WTC11 (cell line): ENCODE data around the gene AMBRA1. TPM values are rescaled to one million over a fixed set of nuclear protein-coding genes. Genes with fewer than 3 reads are reported as not detected.

ENCODE experiments used
- ATAC-seq: fragments of 200-7000 bp; cut with Tn5 transposase; 2 replicates; pipeline ENCODE4 v1.10.0; 2021; ENCODE audit warnings: mild to moderate bottlenecking, moderate library complexity
- CTCF ChIA-PET: fragments of 300-600 bp; sonication (Branson Sonifier 250); formaldehyde crosslinking; loops from one replicate; lab custom pipeline; 2021; ENCODE audit warnings: antibody characterized with exemption; lab: Charles Lee
- POLR2A ChIA-PET: fragments of 350-600 bp; sonication (Branson Sonifier 250); formaldehyde crosslinking; loops from one replicate; lab custom pipeline; 2021; ENCODE audit warnings: antibody characterized with exemption; lab: Charles Lee
- DNase-seq: peaks from one replicate; pipeline ENCODE4 v3.0.0; 2021; ENCODE audit warnings: low spot score
- H3K27ac Mint-ChIP-seq: 2 replicates; pipeline ENCODE4 v1.8.0; 2021; ENCODE audit warnings: mixed read lengths
- H3K27me3 Mint-ChIP-seq: 2 replicates; pipeline ENCODE4 v1.8.0; 2021; ENCODE audit warnings: low read depth, mild to moderate bottlenecking, moderate library complexity, mixed read lengths
- H3K36me3 Mint-ChIP-seq: 2 replicates; pipeline ENCODE4 v1.8.0; 2021; ENCODE audit warnings: mixed read lengths
- H3K4me1 Mint-ChIP-seq: 2 replicates; pipeline ENCODE4 v1.8.0; 2022; ENCODE audit warnings: mixed read lengths
- H3K4me3 Mint-ChIP-seq: 2 replicates; pipeline ENCODE4 v1.8.0; 2021; ENCODE audit warnings: mild to moderate bottlenecking, moderate library complexity, mixed read lengths
- H3K9me3 Mint-ChIP-seq: 2 replicates; pipeline ENCODE4 v1.8.0; 2021; ENCODE audit warnings: mixed read lengths
- ATF1 ChIP-seq: sonication (generic); formaldehyde crosslinking; IDR thresholded peaks from 2 replicates; pipeline ENCODE4 v1.8.1; 2023; ENCODE audit warnings: mild to moderate bottlenecking, moderate library complexity, missing genetic modification reagents
- ATF2 ChIP-seq: sonication (generic); formaldehyde crosslinking; IDR thresholded peaks from 2 replicates; pipeline ENCODE4 v1.8.1; 2022; ENCODE audit warnings: low read depth, missing genetic modification reagents, borderline replicate concordance
- CBFB ChIP-seq: sonication (generic); formaldehyde crosslinking; IDR thresholded peaks from 2 replicates; pipeline ENCODE4 v1.8.1; 2022; ENCODE audit warnings: mild to moderate bottlenecking, low read depth, missing genetic modification reagents
- CREB1 ChIP-seq: sonication (generic); formaldehyde crosslinking; IDR thresholded peaks from 2 replicates; pipeline ENCODE4 v1.8.0; 2023; ENCODE audit warnings: mild to moderate bottlenecking, missing genetic modification reagents
- CTCF ChIP-seq: fragments of 200-600 bp; IDR thresholded peaks from 2 replicates; pipeline ENCODE4 v1.8.0; 2022; ENCODE audit warnings: antibody characterized with exemption
- ELF4 ChIP-seq: sonication (generic); formaldehyde crosslinking; IDR thresholded peaks from 2 replicates; pipeline ENCODE4 v1.8.1; 2022; ENCODE audit warnings: low read depth, mild to moderate bottlenecking, moderate library complexity, missing genetic modification reagents
- GTF2I ChIP-seq: fragments of 250-450 bp; sonication (Bioruptor Pico); conservative IDR thresholded peaks from 2 replicates; pipeline ENCODE4 v1.4.0; 2021; ENCODE audit warnings: mild to moderate bottlenecking
- IRF1 ChIP-seq: sonication (generic); formaldehyde crosslinking; IDR thresholded peaks from 2 replicates; pipeline ENCODE4 v1.8.0; 2023; ENCODE audit warnings: missing genetic modification reagents
- IRF2 ChIP-seq: sonication (generic); formaldehyde crosslinking; IDR thresholded peaks from 2 replicates; pipeline ENCODE4 v1.8.0; 2022; ENCODE audit warnings: low read depth, missing genetic modification reagents, borderline replicate concordance
- JUN ChIP-seq: sonication (generic); formaldehyde crosslinking; IDR thresholded peaks from 2 replicates; pipeline ENCODE4 v1.8.0; 2023; ENCODE audit warnings: mild to moderate bottlenecking, missing genetic modification reagents
- MAX ChIP-seq: sonication (generic); formaldehyde crosslinking; IDR thresholded peaks from 2 replicates; pipeline ENCODE4 v1.8.0; 2022; ENCODE audit warnings: mild to moderate bottlenecking, missing genetic modification reagents
- NFYB ChIP-seq: sonication (generic); formaldehyde crosslinking; conservative IDR thresholded peaks from 2 replicates; pipeline ENCODE4 v1.8.0; 2022; ENCODE audit warnings: low read depth, missing genetic modification reagents
- NR3C1 ChIP-seq: sonication (generic); formaldehyde crosslinking; conservative IDR thresholded peaks from 2 replicates; pipeline ENCODE4 v1.8.1; 2023; ENCODE audit warnings: low read depth, mild to moderate bottlenecking, missing genetic modification reagents
- SMAD4 ChIP-seq: sonication (generic); formaldehyde crosslinking; IDR thresholded peaks from 2 replicates; pipeline ENCODE4 v1.8.0; 2022; ENCODE audit warnings: mild to moderate bottlenecking, missing genetic modification reagents
- SOX15 ChIP-seq: fragments of 250-450 bp; sonication (Bioruptor Pico); IDR thresholded peaks from 2 replicates; pipeline ENCODE4 v1.9.0; 2021; ENCODE audit warnings: mild to moderate bottlenecking
- SP1 ChIP-seq: sonication (generic); formaldehyde crosslinking; conservative IDR thresholded peaks from 2 replicates; pipeline ENCODE4 v1.8.1; 2022; ENCODE audit warnings: missing genetic modification reagents
- TEAD1 ChIP-seq: sonication (generic); formaldehyde crosslinking; IDR thresholded peaks from 2 replicates; pipeline ENCODE4 v1.8.0; 2022; ENCODE audit warnings: mild to moderate bottlenecking, missing genetic modification reagents
- TEAD4 ChIP-seq: sonication (generic); formaldehyde crosslinking; IDR thresholded peaks from 2 replicates; pipeline ENCODE4 v1.8.0; 2022; ENCODE audit warnings: mild to moderate bottlenecking, missing genetic modification reagents
- TP53 ChIP-seq: sonication (generic); formaldehyde crosslinking; IDR thresholded peaks from 2 replicates; pipeline ENCODE4 v1.8.1; 2023; ENCODE audit warnings: mild to moderate bottlenecking, missing genetic modification reagents
- USF2 ChIP-seq: sonication (generic); formaldehyde crosslinking; IDR thresholded peaks from 2 replicates; pipeline ENCODE4 v1.8.1; 2023; ENCODE audit warnings: mild to moderate bottlenecking, missing genetic modification reagents, moderate library complexity
- ZNF121 ChIP-seq: sonication (generic); formaldehyde crosslinking; IDR thresholded peaks from 2 replicates; pipeline ENCODE4 v1.8.0; 2023; ENCODE audit warnings: missing genetic modification reagents
- ZNF317 ChIP-seq: sonication (generic); formaldehyde crosslinking; IDR thresholded peaks from 2 replicates; pipeline ENCODE4 v1.8.1; 2023; ENCODE audit warnings: low read depth, mild to moderate bottlenecking, moderate library complexity, missing genetic modification reagents, borderline replicate concordance
- ZNF396 ChIP-seq: fragments of 250-450 bp; sonication (Bioruptor Pico); IDR thresholded peaks from 2 replicates; pipeline ENCODE4 v1.8.0; 2021; ENCODE audit warnings: mild to moderate bottlenecking, moderate library complexity, borderline replicate concordance
- ZNF425 ChIP-seq: fragments of 250-450 bp; sonication (Bioruptor Pico); conservative IDR thresholded peaks from 2 replicates; pipeline ENCODE4 v1.9.0; 2021; ENCODE audit warnings: mild to moderate bottlenecking
- total RNA-seq: library from RNA; stranded (reverse); gene quantifications from 3 replicates; pipeline ENCODE4 v1.2.3, GENCODE V29; 2021
- TF ChIP-seq, protein P1 (sequence below): sonication (generic); formaldehyde crosslinking; IDR thresholded peaks from 2 replicates; pipeline ENCODE4 v1.8.1; 2022; ENCODE audit warnings: mild to moderate bottlenecking, missing genetic modification reagents, moderate library complexity, borderline replicate concordance

Gene AMBRA1
- total RNA-seq, 1 experiment from 2014 or later = 35.0 TPM

DNA sequence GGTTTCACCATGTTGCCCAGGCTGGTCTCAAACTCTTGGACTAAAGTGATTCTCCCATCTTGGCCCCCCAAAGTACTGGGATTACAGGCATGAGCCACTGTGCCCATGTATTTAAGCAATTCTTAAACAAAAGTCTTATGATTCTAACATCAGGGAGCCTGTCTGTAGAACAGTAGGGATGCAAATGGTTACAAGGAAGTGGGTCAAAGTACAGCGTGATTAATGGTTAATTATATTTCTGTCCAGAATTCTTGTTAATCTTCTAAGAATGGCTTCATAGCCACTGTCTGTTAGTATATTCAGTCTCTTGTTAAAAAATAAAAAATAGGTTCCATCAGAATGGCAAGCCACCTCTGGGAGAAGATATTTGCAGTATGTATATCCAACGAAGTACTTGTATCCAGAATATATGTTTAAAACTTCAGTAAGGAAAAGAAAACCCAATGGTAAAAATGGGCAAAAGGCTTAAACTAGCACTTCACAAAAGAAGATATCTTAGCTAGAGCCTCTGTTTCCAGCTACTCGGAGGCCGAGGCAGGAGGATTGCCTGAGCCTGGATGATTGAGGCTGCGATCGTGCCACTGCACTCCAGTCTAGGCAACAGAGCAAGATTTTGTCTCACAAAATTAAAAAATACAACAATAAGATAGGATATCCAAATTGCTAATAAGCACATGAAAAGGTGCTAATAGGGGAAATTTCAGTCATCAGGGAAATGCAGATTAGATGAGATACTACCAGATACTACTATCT lies 46.4 kb upstream of the AMBRA1 start (continued):
- TF ChIP-seq ZNF425 (no peak), ATF2 (CRISPR knock-in tag) (no peak), TP53 (CRISPR knock-in tag) (no peak), SMAD4 (CRISPR knock-in tag) (no peak), IRF1 (no peak), CBFB (CRISPR knock-in tag) (no peak), TEAD4 (CRISPR knock-in tag) (no peak), USF2 (CRISPR knock-in tag) (no peak), TEAD1 (CRISPR knock-in tag) (no peak), ATF1 (CRISPR knock-in tag) (no peak)
- TF ChIP-seq, protein P1, sequence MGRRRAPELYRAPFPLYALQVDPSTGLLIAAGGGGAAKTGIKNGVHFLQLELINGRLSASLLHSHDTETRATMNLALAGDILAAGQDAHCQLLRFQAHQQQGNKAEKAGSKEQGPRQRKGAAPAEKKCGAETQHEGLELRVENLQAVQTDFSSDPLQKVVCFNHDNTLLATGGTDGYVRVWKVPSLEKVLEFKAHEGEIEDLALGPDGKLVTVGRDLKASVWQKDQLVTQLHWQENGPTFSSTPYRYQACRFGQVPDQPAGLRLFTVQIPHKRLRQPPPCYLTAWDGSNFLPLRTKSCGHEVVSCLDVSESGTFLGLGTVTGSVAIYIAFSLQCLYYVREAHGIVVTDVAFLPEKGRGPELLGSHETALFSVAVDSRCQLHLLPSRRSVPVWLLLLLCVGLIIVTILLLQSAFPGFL (CRISPR knock-in tag) = no peak

- ATAC-seq = no peak
- ChIA-PET CTCF (interaction anchor here (0.5 kb wide), 1 partner anchor 272 kb away, joined by 3 read pairs; no protein-coding TSS in a partner anchor), POLR2A (no interaction called here)
- H3K4me3 Mint-ChIP-seq = no peak overlapping the region
- no peak overlapping the region for H3K27ac Mint-ChIP-seq
- peaks cover 12% of the 10 kb centered on the region for H3K9me3 Mint-ChIP-seq
- DNase-seq = no peak
- peaks cover 19% of the 10 kb centered on the region for H3K36me3 Mint-ChIP-seq
- no peaks in the 10 kb centered on the region for H3K27me3 Mint-ChIP-seq
- H3K4me1 Mint-ChIP-seq = no peaks in the 10 kb centered on the region
- no peak for TF ChIP-seq IRF2
- TF ChIP-seq SP1 (CRISPR knock-in tag) = no peak
- TF ChIP-seq ELF4 = no peak
- no peak for TF ChIP-seq CTCF
- no peak for TF ChIP-seq NFYB (CRISPR knock-in tag)
- TF ChIP-seq NR3C1 (CRISPR knock-in tag) = no peak
- no peak for TF ChIP-seq CREB1
- TF ChIP-seq ZNF425 = no peak
- TF ChIP-seq ZNF317 = no peak
- TF ChIP-seq MAX (CRISPR knock-in tag) = no peak
- no peak for TF ChIP-seq ZNF396 (CRISPR knock-in tag)
- TF ChIP-seq ZNF121 = no peak
- no peak for TF ChIP-seq GTF2I
- TF ChIP-seq JUN = no peak
- no peak for TF ChIP-seq SOX15 (CRISPR knock-in tag)
Observed at GRCh38 chr11:46639197-46639839, 45.5 kb upstream of the AMBRA1 start.
